ENCODE measurements around the gene TELO2.

TELO2 gene

DNA sequence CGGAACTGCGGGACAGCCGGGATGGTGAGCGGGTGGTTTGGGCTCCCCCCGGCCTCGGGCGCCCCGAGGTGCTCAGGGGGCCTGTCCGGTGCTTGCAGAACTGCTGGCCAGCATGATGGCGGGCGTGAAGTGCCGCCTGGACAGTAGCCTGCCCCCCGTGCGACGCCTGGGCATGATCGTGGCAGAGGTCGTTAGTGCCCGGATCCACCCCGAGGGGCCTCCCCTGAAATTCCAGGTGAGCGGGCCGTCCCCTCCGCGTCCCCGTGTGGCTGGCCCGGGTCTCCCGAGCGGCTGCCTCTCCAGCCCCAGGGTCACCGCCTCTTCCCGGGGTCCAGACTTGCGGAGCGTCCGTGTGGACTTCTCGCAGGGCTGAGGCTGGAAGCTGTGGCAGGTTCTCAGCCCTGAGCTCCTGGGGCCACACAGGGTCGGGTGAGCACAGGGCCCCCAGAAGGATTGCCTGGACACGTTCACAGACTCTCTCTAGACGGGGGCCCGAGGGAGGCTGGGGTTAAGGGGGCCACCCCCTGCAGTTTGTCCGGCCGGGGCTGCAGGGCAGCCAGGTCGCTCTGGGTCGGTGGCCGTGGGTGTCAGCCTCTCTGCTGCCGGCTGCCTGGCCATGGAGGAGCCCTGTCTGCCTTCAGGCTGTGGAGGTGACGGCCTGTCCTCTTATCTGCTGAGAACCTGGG, 7.4 kb downstream of the TELO2 start:
- no peak for DNase-seq

DNA sequence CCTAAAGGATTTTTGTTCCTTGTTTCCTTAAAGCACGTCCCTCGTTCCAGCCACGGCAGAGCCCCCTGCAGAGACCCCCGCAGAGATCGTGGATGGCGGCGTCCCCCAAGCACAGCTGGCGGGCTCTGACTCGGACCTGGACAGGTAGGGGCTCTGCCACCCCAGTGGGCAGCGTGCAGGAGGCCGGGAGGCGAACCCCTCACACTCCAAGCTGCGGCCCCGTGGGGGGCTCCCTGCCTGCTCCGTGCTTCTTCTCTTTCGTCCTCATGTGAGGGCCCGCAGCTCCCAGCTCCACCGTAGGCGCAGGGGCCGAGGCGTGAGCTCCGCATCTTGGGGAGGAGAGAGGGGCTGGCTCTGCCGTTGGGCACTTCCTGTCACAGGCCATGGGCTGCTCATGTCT, 8.5 kb downstream of the TELO2 start:
- no peak for DNase-seq

DNA sequence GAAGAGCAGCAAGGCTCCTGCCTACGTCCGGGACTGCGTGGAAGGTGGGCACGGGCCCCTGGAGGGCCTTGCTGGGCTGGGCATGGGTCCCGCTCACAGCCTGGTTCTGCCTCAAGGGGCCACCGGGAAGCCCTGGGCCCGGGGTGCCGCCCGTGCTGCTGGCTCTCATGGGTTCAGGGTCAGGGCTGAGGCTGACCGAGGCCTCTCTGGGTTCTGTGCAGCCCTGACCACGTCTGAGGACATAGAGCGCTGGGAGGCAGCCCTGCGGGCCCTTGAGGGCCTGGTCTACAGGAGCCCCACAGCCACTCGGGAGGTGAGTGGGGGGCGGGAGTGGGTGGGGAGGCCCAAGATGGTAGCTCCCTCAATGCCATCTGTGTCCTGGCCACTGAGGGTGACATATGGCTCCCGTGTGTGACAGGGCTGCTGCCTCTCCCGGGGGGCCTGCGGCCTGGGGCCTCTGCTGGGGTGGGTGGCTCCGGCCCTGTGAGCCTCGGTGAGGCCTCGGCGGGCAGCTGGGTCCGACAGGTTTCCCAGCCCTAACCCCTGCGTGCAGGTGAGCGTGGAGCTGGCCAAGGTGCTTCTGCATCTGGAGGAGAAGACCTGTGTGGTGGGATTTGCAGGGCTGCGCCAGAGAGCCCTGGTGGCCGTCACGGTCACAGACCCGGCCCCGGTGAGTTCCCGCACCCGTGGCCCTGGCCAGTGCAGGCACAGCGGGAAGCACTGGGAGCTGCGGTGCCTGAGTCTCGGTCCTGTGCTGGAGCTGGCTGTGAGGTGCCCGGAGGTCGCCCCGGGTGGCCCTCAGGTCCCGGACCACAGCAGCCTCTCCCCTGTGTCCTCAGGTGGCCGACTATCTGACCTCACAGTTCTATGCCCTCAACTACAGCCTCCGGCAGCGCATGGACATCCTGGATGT, 9.2 kb downstream of the TELO2 start:
- DNase-seq = no peak

DNA sequence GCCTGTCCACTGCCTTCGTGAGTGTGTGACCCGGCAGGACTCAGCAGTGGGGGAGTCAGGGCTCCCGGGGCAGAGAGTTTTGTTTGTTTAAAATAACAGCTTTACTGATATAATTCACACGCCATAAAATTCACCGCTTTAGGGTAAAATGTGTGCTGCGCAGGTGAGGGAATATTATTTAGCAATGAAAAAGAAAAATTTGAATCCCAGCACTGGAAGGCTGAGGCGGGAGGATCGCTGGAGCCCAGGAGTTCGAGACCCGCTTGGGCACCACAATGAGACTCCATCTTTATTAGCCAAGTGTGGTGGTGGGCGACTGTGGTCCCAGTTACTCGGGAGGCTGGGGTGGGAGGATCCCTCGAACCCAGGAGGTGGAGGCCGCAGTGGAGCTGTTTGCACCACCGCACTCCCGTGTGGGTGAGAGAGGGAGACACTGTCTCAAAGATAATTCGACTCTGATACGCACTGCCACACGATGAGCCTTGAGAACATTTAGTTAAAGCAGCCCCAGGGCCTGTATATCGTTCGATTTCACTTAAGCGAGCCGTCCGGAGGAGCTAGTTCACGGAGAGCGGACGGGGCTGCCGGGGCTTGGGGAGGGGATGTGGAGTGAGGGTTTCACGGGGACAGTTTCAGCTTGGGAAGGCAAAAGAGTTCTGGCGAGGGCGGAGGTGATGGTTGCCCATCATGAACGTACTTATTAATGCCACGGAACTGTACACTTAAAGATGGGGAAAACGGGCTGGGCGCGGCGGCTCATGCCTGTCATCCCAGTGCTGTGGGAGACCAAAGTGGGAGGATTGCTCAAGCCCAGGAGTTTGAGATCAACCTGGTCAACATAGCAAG, 10.2 kb downstream of the TELO2 start:
- DNase-seq = no peak

DNA sequence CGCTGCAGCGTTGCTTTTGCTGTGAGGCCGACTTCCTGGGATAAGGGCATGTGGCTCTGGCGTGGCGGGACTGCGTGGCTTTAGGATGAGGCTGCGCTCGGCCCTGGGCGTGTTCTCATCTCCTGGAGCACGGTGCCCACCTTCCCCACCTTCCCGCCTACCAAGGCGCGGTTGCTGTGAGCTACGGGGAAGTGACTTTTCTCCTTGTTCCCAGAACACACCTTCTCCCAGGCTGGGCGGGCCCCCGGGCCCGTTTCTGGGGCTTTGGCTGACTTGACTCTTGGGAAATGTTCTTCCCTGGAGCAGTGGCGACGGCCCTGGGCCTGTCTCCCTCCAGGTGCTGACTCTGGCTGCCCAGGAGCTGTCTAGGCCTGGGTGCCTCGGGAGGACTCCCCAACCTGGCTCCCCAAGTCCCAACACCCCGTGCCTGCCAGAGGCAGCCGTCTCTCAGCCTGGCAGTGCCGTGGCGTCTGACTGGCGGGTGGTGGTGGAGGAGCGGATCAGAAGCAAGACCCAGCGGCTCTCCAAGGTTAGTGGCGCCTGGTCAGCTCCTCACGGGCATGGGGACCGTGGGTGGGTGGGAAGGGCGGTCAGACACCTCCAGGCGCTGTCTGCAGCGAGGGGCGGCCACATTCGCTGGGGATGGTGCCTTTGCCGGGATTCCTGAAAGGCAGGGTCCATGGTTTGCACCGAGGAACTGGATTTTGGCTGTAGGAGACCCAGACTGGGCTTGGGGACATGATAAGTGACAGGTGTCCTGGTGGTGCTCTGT, 12.1 kb downstream of the TELO2 start:
- DNase-seq = no peak

DNA sequence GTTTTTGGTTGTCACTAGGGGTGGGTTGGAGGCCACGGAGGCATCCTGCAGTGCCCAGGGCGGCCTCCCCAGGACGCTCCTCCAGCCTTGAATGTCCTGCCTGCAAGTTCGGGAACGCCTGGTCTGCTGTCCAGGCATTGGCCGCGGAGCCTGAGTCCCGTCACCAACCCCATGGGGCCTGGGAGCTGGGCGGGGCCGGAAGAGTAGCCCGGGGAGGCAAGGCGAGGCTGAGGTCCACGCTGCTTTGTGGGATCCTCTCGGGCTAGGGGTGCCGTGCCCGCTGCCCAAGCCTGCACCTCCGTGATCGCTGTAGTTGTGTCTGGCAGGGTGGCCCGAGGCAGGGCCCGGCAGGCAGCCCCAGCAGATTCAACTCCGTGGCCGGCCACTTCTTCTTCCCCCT, 12.8 kb downstream of the TELO2 start:
- DNase-seq = no peak

DNA sequence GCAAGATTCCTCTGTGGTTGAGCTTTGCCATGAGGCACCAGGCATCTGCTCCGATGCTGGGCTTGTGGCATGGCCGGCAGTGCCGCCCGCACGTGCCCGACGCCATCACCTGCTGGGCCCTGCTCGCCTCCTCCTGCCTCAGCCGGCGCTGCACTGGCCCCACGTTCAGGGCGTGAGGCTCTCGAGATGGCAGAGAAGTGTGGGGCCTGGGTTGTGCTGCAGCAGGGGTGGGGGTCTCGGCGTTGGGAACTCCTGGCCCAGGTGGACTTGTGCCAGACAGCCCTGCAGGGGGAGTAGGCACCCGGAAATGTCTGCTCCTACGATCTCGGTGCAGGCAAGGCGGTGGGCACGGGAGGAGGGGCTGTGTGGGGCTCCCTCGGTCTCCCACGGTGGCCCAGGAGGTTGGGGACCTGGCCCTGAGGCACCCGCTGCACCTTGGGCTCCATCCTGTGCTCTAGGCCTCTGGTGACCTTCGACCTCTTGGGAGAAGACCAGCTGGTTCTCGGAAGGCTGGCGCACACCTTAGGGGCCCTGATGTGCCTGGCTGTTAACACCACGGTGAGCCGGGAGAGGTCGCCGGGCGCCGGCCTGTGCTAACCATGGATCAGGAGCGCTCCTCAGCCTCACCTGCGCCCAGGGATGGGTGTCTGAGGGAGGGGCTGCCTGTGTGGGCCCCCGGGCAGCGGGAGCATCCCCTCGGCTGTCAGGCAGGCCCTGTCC, 13.5 kb downstream of the TELO2 start:
- no peak for DNase-seq

DNA sequence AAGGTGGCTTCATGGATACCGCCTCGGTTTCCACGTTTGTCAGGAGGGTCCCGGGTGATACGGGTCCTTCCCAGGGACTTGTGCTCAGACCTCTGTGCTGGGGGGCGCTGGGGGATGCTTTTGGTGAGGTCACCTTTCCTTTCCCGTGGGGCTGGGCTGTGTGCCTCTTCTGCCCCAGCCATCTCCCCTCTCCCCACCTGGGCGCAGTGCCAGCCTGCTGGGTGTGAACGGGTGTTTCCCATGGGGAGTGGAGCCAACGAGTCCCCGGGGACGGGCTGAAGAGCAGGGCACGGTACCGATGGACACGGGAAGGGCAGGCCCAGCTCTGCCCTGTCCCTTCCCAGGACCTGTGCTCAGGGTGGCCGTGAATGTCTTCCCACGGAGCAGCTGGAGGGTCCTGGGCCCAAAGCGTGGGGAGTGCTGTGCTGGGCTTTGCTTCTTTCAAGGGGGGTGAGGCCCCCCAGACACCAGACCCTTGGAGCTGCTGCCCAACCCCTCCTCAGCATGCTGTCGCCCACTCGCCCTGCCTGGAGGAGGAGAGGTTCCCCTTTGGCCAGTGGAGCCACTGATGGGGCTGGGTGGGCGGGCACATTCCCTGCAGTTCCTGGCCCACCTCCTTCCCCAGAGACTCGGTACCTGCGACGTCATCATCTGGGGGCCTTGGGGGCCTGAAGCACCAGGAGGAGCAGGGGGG, 15.5 kb downstream of the TELO2 start:
- DNase-seq = no peak

DNA sequence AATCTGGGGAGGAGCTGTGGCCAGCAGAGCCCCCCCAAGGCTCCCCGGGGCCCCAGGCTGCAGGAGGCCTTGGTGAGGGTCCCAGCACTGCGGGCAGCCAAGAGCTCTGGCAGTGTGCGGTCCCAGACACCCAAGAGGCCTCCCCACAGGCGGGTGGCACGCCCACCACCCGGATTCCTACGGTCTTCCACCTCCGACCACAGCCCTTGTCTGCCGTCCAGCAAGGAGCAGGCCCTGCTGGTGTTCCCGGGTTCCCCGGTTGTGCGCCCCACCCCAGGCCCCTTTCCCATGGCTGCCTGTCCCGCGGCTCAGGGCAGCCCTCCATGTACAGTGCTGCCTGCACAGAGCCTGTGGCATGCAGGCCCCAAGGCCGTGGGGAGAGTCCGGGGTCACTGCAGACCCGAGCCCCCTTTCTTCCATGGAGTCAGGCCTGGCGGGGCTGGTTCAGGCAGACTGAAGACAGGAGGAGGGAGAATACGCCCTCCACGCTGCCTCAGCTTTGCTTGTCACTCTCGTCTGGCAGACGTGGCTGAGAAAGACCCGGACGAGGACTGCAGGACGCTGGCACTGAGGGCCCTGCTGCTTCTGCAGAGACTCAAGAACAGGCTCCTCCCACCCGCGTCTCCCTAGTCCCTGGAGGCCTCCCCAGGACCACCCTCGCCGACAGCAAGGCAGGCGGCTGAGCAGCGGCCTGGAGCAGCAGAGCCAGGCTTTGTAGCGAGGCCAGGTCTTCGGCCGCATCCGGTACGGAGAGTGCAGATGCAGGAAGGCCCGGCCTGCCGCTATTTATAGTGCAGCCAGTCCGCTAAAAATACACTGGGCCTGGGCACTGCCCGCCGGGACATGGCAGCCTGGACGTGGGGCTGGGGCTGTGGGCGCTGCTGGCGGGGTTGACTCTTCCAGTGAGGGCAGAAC, 16.4 kb downstream of the TELO2 start:
- no peak for DNase-seq

DNA sequence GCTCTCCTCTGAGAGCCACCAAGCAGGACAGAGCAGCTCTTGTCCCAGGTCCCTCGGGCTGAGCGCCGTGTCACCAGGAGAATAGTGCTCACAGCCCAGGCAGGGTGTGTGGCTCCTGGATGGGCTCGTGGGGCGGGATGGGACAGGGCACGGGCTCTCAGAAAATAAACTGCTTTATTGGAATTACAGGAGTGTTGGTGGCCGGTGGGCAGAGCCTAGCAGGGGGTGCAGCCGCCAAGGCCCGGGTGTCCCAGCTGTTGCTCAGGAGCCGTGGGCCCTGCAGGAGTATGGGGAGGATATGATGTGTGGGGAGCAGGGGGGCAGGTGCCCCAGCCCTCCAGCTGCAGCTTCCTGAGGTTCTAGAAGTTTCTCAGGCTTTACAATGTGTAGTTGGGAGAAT, 17.1 kb downstream of the TELO2 start:
- no peak for DNase-seq

DNA sequence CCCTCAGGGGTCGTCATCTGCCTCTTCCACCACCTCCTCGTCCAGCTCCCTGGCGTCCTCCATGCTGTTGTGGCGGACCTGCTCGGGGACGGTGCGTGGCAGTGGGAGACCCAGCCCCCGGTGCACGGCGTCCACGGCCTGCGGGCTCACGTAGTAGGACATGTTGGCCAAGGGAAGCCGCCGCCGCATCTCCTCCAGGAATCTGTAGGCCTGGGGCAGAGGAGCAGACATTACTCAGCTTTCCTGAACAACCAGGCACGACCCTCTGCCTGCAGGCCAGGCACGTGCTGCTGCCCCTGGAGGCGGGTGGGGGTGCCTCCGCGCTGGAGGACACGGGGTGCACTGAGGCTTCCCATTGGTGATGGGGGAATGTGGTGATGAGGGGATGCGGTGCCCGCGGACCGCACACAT, 17.8 kb downstream of the TELO2 start:
- DNase-seq = no peak

DNA sequence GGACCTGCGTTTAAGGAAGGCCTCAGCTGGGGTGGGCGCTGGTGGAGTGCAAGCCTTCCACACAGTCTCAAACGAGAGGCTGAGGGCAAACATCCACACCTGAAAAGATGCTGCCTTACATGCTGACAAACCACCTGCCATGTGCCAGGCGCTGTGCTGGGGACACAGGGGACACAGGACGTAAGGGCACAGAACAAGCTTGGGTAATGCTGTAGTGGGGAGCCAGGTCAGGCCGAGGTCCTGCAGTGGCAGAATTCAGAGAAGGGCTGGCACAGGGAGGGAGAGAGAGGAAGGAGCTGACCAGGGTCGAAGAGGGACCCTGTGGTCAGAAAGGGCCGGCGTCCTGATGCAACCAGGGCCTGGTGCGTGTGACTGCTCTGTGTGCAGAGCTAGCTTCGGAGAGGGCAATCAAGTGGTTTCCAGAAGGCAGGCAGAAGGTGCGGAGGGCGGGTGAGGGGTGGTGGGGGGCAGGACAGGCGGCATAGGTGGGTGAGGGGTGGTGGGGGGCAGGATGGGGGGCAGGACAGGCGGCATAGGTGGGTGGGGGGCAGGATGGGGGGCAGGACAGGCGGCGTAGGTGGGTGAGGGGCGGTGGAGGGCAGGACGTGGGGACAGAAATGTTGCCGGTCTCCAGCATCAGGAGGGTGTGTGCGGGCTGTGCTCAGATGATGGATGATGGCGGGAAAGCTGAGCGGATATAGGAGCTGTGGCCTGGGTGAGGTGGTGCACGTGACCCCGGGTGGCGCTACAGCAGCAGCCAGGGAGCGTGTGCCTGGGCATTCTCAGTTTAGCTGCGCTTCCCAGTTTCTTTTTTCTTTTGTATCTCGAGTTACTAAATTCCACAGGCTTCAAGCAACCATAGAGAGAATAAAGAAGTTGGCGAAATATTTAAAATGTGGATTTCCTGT, 18.8 kb downstream of the TELO2 start:
- DNase-seq = no peak

DNA sequence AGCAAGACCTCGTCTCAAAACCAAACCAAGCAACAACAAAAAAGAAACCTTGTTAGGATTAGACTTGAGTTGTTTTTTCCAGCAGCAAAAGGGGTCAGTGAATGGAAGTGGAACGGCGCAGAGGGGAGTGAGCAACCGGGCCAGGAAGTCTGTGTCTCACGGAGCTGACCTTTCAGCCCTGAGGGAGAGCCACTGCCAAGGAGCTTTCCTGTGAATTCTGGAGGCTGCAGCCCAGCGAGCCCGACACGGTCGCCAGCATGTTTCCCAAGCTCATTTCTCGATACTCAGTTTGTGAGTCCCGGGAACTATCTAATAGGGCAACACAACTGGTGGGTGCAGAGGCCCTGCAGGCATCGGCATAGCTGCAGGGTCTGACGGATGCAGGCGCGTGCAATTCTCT, 19.6 kb downstream of the TELO2 start:
- DNase-seq = no peak

DNA sequence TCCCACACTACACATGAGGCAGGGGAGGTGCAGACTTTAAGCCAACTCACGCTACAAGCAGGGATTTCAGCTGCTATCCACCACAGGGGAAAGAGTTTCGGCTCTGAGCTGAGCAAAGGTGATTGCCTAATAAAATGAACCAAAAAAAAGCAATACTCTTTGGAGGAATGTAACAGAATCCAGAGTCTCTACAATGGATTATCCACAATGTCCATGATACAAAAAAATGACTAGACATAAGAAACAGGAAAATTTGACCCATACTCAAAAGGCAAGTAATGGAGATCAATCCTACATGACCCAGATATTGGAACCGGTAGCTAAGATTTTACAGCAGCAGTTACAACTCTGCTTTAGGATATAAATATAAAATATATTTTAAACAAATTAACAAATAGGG, 21.3 kb downstream of the TELO2 start:
- DNase-seq = no peak

DNA sequence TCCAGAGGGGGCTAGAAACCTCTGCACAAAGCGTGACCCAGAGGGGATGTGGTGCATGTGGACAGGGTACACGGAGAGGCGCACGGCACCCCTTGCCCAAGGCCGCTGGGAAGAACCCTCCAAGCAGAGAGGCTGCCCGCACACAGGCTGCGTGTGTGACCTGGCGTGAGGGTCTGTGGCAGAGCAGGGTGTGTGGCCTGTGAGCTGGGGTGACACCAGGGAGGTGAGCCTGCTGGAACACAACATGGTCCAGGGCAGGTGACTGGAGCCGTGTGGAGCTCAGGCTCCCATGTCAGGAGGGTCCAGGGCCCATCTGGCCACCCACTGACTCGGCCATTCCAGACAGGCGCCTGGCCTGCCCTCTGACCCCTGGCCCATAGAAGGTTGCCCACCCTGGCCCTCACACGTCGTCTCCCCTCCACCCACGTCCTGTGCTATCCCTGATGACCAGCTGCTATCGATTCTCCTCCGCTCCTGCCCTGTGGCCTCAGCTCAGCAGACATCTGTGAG, 25.5 kb downstream of the TELO2 start:
- DNase-seq = no peak

DNA sequence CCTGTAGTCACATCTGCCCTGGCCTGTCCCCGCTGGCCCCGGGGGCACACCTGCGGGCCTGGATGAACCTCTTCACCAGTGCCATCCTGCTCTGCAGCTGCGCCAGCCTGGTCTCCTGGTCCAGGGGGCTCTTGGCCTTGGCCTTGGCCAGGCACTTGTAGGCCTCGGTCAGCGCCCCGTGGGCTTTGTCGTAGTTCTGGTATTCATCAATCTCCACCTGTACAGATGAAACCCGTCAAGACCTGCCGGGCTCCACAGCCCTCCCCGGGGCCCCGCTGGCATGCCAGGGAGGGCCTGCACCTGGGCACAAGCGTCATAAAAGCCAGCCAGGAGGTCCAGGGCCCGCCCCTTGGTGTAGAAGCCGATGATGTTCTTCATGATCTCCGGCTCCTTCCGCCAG, 26.7 kb downstream of the TELO2 start:
- DNase-seq = no peak

DNA sequence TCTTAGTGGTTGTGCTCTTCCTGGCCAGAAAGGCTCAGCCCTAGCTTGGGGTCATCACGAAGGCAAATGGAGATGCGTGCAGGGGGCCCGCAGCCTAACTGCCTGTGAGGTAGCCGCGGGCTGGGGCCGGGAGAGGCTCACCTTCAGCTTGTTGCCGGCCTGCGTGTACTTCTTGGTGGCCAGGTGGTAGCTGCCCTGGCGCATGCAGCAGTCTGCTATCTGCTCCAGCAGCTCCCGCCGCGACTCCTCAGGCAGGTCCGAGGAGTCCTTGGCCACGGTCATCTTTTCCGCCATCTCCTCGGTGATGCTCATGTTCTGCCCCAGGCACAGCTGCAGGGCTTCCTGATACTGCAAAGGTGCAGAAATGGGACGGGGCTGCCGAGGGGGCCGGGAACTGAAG, 27.3 kb downstream of the TELO2 start:
- no peak for DNase-seq

DNA sequence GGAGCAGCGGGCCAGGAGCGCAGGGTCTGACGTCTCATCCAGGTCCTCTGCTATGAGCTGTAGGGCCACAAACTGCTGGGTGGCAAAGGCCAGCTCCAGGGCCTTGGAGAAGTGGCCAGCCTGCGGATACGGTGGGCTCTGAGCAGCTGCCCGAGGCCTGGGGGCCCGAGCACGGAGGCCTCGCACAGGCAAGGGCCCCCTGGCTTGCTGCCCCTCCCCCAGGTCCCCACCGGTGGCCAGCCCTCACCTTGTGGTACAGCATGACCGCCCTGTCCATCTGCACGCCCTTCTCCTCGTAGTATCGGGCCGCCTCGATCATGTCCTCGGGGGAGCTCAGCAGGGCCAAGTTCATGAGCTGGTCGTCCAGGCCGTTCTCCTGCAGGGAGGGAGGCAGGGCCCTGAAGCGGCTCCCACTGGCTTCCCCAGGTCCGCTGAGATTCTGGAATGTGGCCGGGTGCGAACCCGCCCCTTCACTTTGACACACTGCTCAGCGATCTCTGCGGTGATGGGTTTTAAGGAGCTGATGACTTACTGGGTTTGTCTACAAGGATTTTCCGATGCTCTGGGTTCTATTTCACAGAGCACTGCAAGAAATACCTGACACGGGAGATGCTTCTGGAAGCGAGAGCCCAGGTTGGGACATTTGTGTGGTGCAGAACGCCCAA, 30.6 kb downstream of the TELO2 start:
- no peak for DNase-seq

All from NCI-H2171 treated with DMSO at 0.1 percent for 48 hours (cell line).